ENCODE measurements around the gene MICALL2.

The MICALL2 gene

GRCh38 chr7:1497293-1497927, 38.1 kb upstream of the MICALL2 start:
- Mint-ChIP-seq H3K4me1 (peaks cover 6% of the 10 kb centered on the region), H3K27me3 (ENCODE audit: low read depth, poor library complexity) (no peaks in the 10 kb centered on the region), H3K27ac (no peak overlapping the region), H3K4me3 (no peak overlapping the region), H3K9me3 (no peaks in the 10 kb centered on the region), H3K36me3 (ENCODE audit: low read depth) (peaks cover 26% of the 10 kb centered on the region)
- DNase-seq: no peak
- no peak for TF ChIP-seq CTCF (IDR thresholded peaks at IDR 0.05)

GRCh38 chr7:1496531-1497292, 37.4 kb upstream of the MICALL2 start:
- no peaks in the 10 kb centered on the region for H3K27me3 Mint-ChIP-seq (ENCODE audit: low read depth, poor library complexity)
- peaks cover 26% of the 10 kb centered on the region for H3K36me3 Mint-ChIP-seq (ENCODE audit: low read depth)
- no peak for TF ChIP-seq CTCF (IDR thresholded peaks at IDR 0.05)
- no peaks in the 10 kb centered on the region for H3K4me1 Mint-ChIP-seq
- no peak overlapping the region for H3K4me3 Mint-ChIP-seq
- no peak for DNase-seq
- no peaks in the 10 kb centered on the region for H3K9me3 Mint-ChIP-seq
- no peak overlapping the region for H3K27ac Mint-ChIP-seq

GRCh38 chr7:1495564-1496242, 36.4 kb upstream of the MICALL2 start:
- Mint-ChIP-seq H3K4me1 (no peaks in the 10 kb centered on the region), H3K27ac (no peak overlapping the region), H3K9me3 (no peaks in the 10 kb centered on the region), H3K4me3 (no peak overlapping the region), H3K36me3 (ENCODE audit: low read depth) (peaks cover 31% of the 10 kb centered on the region), H3K27me3 (ENCODE audit: low read depth, poor library complexity) (no peaks in the 10 kb centered on the region)
- no peak for DNase-seq
- no peak for TF ChIP-seq CTCF (IDR thresholded peaks at IDR 0.05)

GRCh38 chr7:1494866-1495563, 35.7 kb upstream of the MICALL2 start:
- Mint-ChIP-seq H3K4me3 (no peak overlapping the region), H3K27me3 (ENCODE audit: low read depth, poor library complexity) (no peaks in the 10 kb centered on the region), H3K9me3 (no peaks in the 10 kb centered on the region), H3K4me1 (no peaks in the 10 kb centered on the region), H3K36me3 (ENCODE audit: low read depth) (peaks cover 31% of the 10 kb centered on the region), H3K27ac (no peak overlapping the region)
- no peak for TF ChIP-seq CTCF (IDR thresholded peaks at IDR 0.05)
- DNase-seq: no peak

- no peaks in the 10 kb centered on the region for H3K4me1 Mint-ChIP-seq
- H3K36me3 Mint-ChIP-seq (ENCODE audit: low read depth): peaks cover 31% of the 10 kb centered on the region
- H3K9me3 Mint-ChIP-seq: no peaks in the 10 kb centered on the region
- no peak overlapping the region for H3K4me3 Mint-ChIP-seq
- no peaks in the 10 kb centered on the region for H3K27me3 Mint-ChIP-seq (ENCODE audit: low read depth, poor library complexity)
- no peak for TF ChIP-seq CTCF (IDR thresholded peaks at IDR 0.05)
- no peak for DNase-seq
- H3K27ac Mint-ChIP-seq: no peak overlapping the region
These were observed 35.2 kb upstream of the MICALL2 start for GRCh38 chr7:1494447-1494846.
